DOHH2 (cell line): ENCODE data around the gene AHRR.

ENCODE experiments used
- H3F3A ChIP-seq: fragments of 200-600 bp; sonication (generic), shearing (Covaris generic); 2 replicates; pipeline ENCODE4 v1.6.0; 2016; ENCODE audit warnings: antibody characterized with exemption, mild to moderate bottlenecking; ENCODE audit not compliant: control insufficient read depth, insufficient read depth
- H3K27ac ChIP-seq: fragments of 200-600 bp; sonication (generic); 2 replicates; pipeline ENCODE4 v1.5.1; 2014; ENCODE audit warnings: low read depth, mild to moderate bottlenecking, low read length, moderate library complexity
- H3K27me3 ChIP-seq: fragments of 200-600 bp; sonication (generic); 2 replicates; pipeline ENCODE4 v1.6.1; 2014; ENCODE audit warnings: mild to moderate bottlenecking, low read length, mixed read lengths; ENCODE audit not compliant: control insufficient read depth
- H3K36me3 ChIP-seq: fragments of 200-600 bp; sonication (generic); 2 replicates; pipeline ENCODE4 v1.6.1; 2014; ENCODE audit warnings: mild to moderate bottlenecking, low read length, moderate library complexity, mixed read lengths; ENCODE audit not compliant: control insufficient read depth
- H3K4me1 ChIP-seq: fragments of 200-600 bp; sonication (generic); 2 replicates; pipeline ENCODE4 v1.6.1; 2014; ENCODE audit warnings: mild to moderate bottlenecking, low read length, mixed read lengths; ENCODE audit not compliant: control insufficient read depth
- H3K4me2 ChIP-seq: fragments of 200-600 bp; sonication (generic); 2 replicates; pipeline ENCODE4 v1.6.0; 2014; ENCODE audit warnings: mild to moderate bottlenecking, low read length, moderate library complexity
- H3K4me3 ChIP-seq: fragments of 200-600 bp; sonication (generic); 2 replicates; pipeline ENCODE4 v1.5.1; 2014; ENCODE audit warnings: mild to moderate bottlenecking, low read length, mixed read lengths
- H3K79me2 ChIP-seq: fragments of 200-600 bp; sonication (generic); 2 replicates; pipeline ENCODE4 v1.6.1; 2014; ENCODE audit warnings: mild to moderate bottlenecking, low read length, mixed read lengths; ENCODE audit not compliant: control insufficient read depth
- H3K9me2 ChIP-seq: fragments of 200-600 bp; sonication (generic); replicated peaks from 2 replicates; pipeline ENCODE4 v1.6.1; 2014; ENCODE audit warnings: mild to moderate bottlenecking, low read length, mixed read lengths; ENCODE audit not compliant: control insufficient read depth
- H3K9me3 ChIP-seq: fragments of 200-600 bp; sonication (generic); 2 replicates; pipeline ENCODE4 v1.6.1; 2014; ENCODE audit warnings: antibody characterized with exemption, low read length, mixed read lengths; ENCODE audit not compliant: control insufficient read depth, insufficient read depth
- H4K20me1 ChIP-seq: fragments of 200-600 bp; sonication (generic); 2 replicates; pipeline ENCODE4 v1.6.0; 2014; ENCODE audit warnings: low read depth, mild to moderate bottlenecking, antibody characterized with exemption, low read length, moderate library complexity; ENCODE audit not compliant: control insufficient read depth, insufficient read depth
- EZH2phosphoT487 ChIP-seq: fragments of 200-600 bp; sonication (generic); IDR thresholded peaks from 2 replicates; pipeline ENCODE4 v1.6.1; 2017; ENCODE audit warnings: borderline replicate concordance, mild to moderate bottlenecking, antibody characterized with exemption, low read length, moderate library complexity, mixed read lengths
- TF ChIP-seq, protein P1 (sequence below): fragments of 200-600 bp; sonication (generic); IDR thresholded peaks from one replicate; pipeline ENCODE4 v1.5.1; 2014; ENCODE audit warnings: antibody characterized with exemption, mild to moderate bottlenecking, low read depth, low read length; ENCODE audit not compliant: poor library complexity, severe bottlenecking

Gene AHRR

DNA sequence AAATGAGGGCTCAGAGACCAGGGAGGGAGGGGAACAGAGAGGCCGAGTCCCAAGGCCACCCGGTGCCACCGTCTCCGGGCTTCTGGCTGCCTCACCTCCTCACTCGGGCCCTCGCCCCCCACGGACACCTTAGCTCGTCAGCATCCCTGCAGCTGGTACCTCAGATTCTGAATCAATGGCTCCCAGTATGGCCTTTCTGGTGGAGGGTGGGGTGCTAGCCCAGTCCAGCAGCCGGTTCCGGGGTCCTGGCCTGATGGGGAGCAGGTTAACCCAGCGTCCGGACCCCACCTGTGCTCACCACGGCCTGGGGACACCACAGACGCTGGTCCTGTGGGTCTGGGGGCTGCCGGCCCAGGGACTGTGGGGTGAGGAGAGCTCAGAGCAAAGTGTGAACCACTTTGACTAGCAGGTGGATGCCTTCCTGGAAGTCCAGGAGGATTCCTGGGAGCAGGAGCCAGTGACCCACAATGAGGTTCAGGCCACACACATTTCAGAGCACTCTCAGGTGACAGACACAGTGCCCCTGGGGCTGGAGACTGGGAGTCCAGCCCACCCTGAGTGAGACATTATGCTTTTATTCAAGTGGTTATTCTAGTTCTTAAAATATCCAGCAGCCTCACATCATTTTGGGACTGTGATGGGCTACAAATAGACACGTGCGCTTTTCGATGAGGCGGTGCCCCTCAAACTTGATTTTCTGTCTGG is 53.3 kb downstream of the AHRR start:
- TF ChIP-seq, protein P1, sequence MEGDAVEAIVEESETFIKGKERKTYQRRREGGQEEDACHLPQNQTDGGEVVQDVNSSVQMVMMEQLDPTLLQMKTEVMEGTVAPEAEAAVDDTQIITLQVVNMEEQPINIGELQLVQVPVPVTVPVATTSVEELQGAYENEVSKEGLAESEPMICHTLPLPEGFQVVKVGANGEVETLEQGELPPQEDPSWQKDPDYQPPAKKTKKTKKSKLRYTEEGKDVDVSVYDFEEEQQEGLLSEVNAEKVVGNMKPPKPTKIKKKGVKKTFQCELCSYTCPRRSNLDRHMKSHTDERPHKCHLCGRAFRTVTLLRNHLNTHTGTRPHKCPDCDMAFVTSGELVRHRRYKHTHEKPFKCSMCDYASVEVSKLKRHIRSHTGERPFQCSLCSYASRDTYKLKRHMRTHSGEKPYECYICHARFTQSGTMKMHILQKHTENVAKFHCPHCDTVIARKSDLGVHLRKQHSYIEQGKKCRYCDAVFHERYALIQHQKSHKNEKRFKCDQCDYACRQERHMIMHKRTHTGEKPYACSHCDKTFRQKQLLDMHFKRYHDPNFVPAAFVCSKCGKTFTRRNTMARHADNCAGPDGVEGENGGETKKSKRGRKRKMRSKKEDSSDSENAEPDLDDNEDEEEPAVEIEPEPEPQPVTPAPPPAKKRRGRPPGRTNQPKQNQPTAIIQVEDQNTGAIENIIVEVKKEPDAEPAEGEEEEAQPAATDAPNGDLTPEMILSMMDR: no peak
- TF ChIP-seq EZH2phosphoT487: no peak
- H3K27me3 ChIP-seq: no peaks in the 10 kb centered on the region
- peaks cover 12% of the 10 kb centered on the region; the same call in 1 of the 2 replicates for H3F3A ChIP-seq
- no peaks in the 10 kb centered on the region for H3K9me2 ChIP-seq
- H3K36me3 ChIP-seq: peaks cover 67% of the 10 kb centered on the region
- H3K4me3 ChIP-seq: peak overlapping the region; percentile 77
- H3K4me2 ChIP-seq: peak overlapping the region; percentile 97
- peak overlapping the region; percentile 84 for H3K27ac ChIP-seq
- H3K9me3 ChIP-seq: peaks cover under 1% of the 10 kb centered on the region; the same call in 1 of the 2 replicates
- H3K79me2 ChIP-seq: peaks cover 50% of the 10 kb centered on the region
- H4K20me1 ChIP-seq: no peaks in the 10 kb centered on the region
- peaks cover 98% of the 10 kb centered on the region for H3K4me1 ChIP-seq

DNA sequence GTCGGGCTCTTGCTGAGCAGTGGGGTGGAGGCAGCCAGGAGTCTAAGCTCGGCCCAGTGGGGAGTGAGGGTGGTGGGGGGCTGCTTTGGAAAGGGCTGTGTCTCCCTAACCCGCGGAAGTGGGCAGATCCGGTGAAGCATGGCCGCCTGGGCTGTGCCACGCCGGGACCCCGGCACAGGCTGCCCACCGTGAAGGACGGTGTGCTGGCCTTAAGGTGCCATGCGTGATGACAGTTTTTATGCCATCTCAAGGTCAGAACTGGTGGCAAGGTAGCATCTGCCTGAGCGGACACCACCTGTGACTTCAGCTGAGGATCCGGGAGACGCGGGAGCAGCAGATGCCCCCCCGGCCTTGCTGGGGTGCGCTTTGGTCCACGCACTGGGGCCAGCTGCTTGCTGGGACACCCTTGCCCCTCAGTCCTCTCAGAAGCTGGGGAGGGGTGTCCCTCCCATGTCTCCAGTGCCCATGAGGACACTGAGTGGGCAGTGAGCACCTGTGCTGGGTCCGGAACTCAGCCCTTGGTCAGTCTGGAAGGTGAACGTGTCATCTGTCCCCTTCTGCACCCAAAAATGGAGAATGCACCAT is 53.9 kb downstream of the AHRR start:
- Histone ChIP-seq H3K79me2 (peaks cover 46% of the 10 kb centered on the region), H3K4me3 (peak overlapping the region; percentile 77), H3K4me1 (peaks cover 95% of the 10 kb centered on the region), H3K27me3 (no peaks in the 10 kb centered on the region), H3K27ac (peak overlapping the region; percentile 84), H3K9me2 (no peaks in the 10 kb centered on the region), H3K9me3 (peaks cover 6% of the 10 kb centered on the region; the same call in 1 of the 2 replicates), H3K36me3 (peaks cover 70% of the 10 kb centered on the region), H4K20me1 (no peaks in the 10 kb centered on the region), H3F3A (peaks cover 11% of the 10 kb centered on the region; the same call in 1 of the 2 replicates), H3K4me2 (peak overlapping the region; percentile 97)
- no peak for TF ChIP-seq EZH2phosphoT487
- TF ChIP-seq, protein P1: no peak

DNA sequence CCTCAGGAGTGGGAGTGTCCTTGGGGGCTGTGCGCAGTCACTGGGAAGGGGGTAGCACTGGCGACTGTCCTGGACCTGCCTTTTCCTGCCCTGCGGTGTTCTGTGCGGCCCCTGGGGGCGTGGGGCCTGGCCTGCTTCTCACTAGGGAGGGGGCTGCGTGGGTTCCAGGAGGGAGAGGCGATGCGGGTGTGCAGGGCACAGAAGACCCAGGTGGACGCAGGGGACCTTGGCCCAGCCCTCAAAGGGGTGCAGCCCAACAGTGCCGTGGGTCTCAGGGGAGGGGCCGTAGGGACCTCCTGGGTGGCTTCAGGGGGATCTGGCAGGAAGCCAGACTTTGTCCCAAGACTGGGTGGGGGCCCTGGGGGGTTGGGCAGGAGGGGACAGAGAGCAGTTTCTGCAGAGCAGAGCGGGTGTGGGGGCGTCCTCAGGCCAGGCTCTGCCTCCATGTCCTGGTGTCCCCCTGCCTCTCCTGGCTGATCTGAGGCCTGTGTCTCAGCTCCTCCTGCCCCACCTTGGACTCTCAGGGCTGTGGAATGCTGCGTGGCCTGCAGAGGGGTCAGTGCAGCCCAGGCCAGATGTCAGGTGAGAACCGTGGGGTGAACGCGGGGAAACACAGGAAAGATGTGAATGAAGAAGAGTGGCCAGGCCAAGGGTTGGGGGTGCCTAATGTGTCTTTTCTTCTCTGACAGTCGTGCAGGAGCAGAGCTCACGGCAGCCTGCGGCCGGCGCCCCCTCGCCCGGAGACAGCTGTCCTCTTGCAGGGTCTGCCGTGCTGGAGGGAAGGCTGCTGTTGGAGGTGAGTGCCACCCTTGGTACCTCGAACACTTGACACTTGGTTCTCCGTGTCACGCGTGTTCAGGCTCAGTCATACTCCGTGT is 54.6 kb downstream of the AHRR start:
- Histone ChIP-seq H3K9me3 (peaks cover 12% of the 10 kb centered on the region), H3K79me2 (peaks cover 39% of the 10 kb centered on the region), H3K4me1 (peaks cover 87% of the 10 kb centered on the region)

More for the DNA sequence above, 54.6 kb downstream of the AHRR start:
- Histone ChIP-seq H3K27ac (peak overlapping the region; percentile 84), H3K27me3 (no peaks in the 10 kb centered on the region), H3K9me2 (no peaks in the 10 kb centered on the region), H3K36me3 (peaks cover 72% of the 10 kb centered on the region), H3K4me2 (peak overlapping the region; percentile 97), H4K20me1 (no peaks in the 10 kb centered on the region), H3K4me3 (peak overlapping the region; percentile 77), H3F3A (peaks cover 9% of the 10 kb centered on the region; the same call in 1 of the 2 replicates)
- TF ChIP-seq EZH2phosphoT487: no peak
- TF ChIP-seq, protein P1: no peak
